Esophagus squamous epithelium (tissue), 4 donors: ENCODE measurements around the gene GFPT1.

Experiments used
- CTCF ChIP-seq, 6 experiments: fragments of 450-650 bp in 4 of 6; fragments of 200-600 bp in 2 of 6; sonication (generic) in 2 of 6; IDR thresholded peaks; one replicate each; pipeline ENCODE4 v1.5.1; 2016 to 2019; ENCODE audit warnings: antibody characterized with exemption in 6 of 6, mild to moderate bottlenecking in 4 of 6, moderate library complexity in 4 of 6
- POLR2A ChIP-seq, 4 donors: fragments of 450-650 bp; IDR thresholded peaks; one replicate each; pipeline ENCODE4 v1.6.1; 2017; ENCODE audit warnings: antibody characterized with exemption in 4 of 4, mild to moderate bottlenecking in 4 of 4, moderate library complexity in 3 of 4

DNA sequence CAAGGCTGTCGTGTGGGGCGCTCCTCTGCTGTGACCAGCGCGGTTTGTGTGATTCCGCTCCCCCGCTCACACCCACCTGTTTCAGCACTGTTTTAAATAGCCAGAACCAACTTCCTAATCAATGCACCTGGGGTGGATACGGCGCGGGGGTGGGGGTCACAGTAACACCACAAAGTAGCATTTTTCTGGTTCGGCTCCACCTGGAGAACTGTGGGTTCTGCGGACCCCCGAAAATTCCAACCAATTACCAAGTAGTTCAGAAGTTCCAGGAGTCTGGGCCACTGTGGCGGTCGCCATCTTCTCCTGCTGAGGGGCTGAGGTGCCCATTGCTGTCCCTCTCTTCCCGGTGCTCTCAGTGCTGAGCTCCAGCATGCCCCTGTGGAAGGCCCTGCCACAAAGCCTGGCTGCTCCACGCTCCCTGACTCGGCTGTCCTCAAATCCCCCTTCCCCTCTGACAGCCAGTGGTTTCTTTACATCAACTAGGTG is 79.4 kb downstream of the GFPT1 start:
- TF ChIP-seq POLR2A (IDR thresholded peaks at IDR 0.05) = no peak
- no peak for TF ChIP-seq CTCF (IDR thresholded peaks at IDR 0.05)
